DOHH2 (cell line): ENCODE data around the gene JARID2.

Experiments
- H3F3A ChIP-seq: fragments of 200-600 bp; sonication (generic), shearing (Covaris generic); 2 replicates; pipeline ENCODE4 v1.6.0; 2016; ENCODE audit warnings: antibody characterized with exemption, mild to moderate bottlenecking; ENCODE audit not compliant: control insufficient read depth, insufficient read depth
- H3K27ac ChIP-seq: fragments of 200-600 bp; sonication (generic); 2 replicates; pipeline ENCODE4 v1.5.1; 2014; ENCODE audit warnings: low read depth, mild to moderate bottlenecking, low read length, moderate library complexity
- H3K27me3 ChIP-seq: fragments of 200-600 bp; sonication (generic); 2 replicates; pipeline ENCODE4 v1.6.1; 2014; ENCODE audit warnings: mild to moderate bottlenecking, low read length, mixed read lengths; ENCODE audit not compliant: control insufficient read depth
- H3K36me3 ChIP-seq: fragments of 200-600 bp; sonication (generic); 2 replicates; pipeline ENCODE4 v1.6.1; 2014; ENCODE audit warnings: mild to moderate bottlenecking, low read length, moderate library complexity, mixed read lengths; ENCODE audit not compliant: control insufficient read depth
- H3K4me1 ChIP-seq: fragments of 200-600 bp; sonication (generic); 2 replicates; pipeline ENCODE4 v1.6.1; 2014; ENCODE audit warnings: mild to moderate bottlenecking, low read length, mixed read lengths; ENCODE audit not compliant: control insufficient read depth
- H3K4me2 ChIP-seq: fragments of 200-600 bp; sonication (generic); 2 replicates; pipeline ENCODE4 v1.6.0; 2014; ENCODE audit warnings: mild to moderate bottlenecking, low read length, moderate library complexity
- H3K4me3 ChIP-seq: fragments of 200-600 bp; sonication (generic); 2 replicates; pipeline ENCODE4 v1.5.1; 2014; ENCODE audit warnings: mild to moderate bottlenecking, low read length, mixed read lengths
- H3K79me2 ChIP-seq: fragments of 200-600 bp; sonication (generic); 2 replicates; pipeline ENCODE4 v1.6.1; 2014; ENCODE audit warnings: mild to moderate bottlenecking, low read length, mixed read lengths; ENCODE audit not compliant: control insufficient read depth
- H3K9me2 ChIP-seq: fragments of 200-600 bp; sonication (generic); replicated peaks from 2 replicates; pipeline ENCODE4 v1.6.1; 2014; ENCODE audit warnings: mild to moderate bottlenecking, low read length, mixed read lengths; ENCODE audit not compliant: control insufficient read depth
- H3K9me3 ChIP-seq: fragments of 200-600 bp; sonication (generic); 2 replicates; pipeline ENCODE4 v1.6.1; 2014; ENCODE audit warnings: antibody characterized with exemption, low read length, mixed read lengths; ENCODE audit not compliant: control insufficient read depth, insufficient read depth
- H4K20me1 ChIP-seq: fragments of 200-600 bp; sonication (generic); 2 replicates; pipeline ENCODE4 v1.6.0; 2014; ENCODE audit warnings: low read depth, mild to moderate bottlenecking, antibody characterized with exemption, low read length, moderate library complexity; ENCODE audit not compliant: control insufficient read depth, insufficient read depth
- CTCF ChIP-seq: fragments of 200-600 bp; sonication (generic); IDR thresholded peaks from one replicate; pipeline ENCODE4 v1.5.1; 2014; ENCODE audit warnings: antibody characterized with exemption, mild to moderate bottlenecking, low read depth, low read length; ENCODE audit not compliant: poor library complexity, severe bottlenecking
- EZH2phosphoT487 ChIP-seq: fragments of 200-600 bp; sonication (generic); IDR thresholded peaks from 2 replicates; pipeline ENCODE4 v1.6.1; 2017; ENCODE audit warnings: borderline replicate concordance, mild to moderate bottlenecking, antibody characterized with exemption, low read length, moderate library complexity, mixed read lengths

JARID2 gene

DNA sequence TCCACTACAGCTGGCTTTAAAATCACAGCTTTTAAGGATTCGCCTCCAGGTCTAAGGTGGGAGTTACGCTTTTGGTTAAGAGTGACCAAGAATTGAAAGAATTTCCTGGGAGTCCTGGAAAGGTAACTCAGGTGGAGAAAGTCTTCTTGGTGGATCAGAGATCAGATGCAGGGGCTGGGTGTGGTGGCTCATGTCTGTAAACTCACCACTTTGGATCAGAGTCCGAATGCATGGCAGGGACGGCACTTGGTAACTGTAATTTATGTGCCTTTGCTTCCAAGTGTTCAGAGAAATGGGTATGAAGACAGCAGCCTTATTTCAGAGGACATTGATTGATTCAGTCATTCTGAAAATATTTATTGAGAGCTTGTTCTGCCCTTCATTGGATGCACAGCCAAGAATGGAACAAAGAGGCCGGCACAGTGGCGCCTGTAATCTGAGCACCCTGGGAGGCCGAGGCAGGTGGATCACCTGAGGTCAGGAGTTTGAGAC lies 18.0 kb upstream of the JARID2 start:
- Histone ChIP-seq H3K9me3 (no peaks in the 10 kb centered on the region), H3F3A (0 out of 2 replicates have a peak, but pooled peaks cover under 1% of the 10 kb centered on the region), H3K36me3 (no peaks in the 10 kb centered on the region), H4K20me1 (no peaks in the 10 kb centered on the region), H3K4me1 (peaks cover 56% of the 10 kb centered on the region), H3K79me2 (no peaks in the 10 kb centered on the region), H3K4me3 (no peak overlapping the region), H3K4me2 (no peak overlapping the region), H3K27ac (no peak overlapping the region), H3K9me2 (no peaks in the 10 kb centered on the region), H3K27me3 (no peaks in the 10 kb centered on the region)
- no peak for TF ChIP-seq EZH2phosphoT487
- no peak for TF ChIP-seq CTCF

DNA sequence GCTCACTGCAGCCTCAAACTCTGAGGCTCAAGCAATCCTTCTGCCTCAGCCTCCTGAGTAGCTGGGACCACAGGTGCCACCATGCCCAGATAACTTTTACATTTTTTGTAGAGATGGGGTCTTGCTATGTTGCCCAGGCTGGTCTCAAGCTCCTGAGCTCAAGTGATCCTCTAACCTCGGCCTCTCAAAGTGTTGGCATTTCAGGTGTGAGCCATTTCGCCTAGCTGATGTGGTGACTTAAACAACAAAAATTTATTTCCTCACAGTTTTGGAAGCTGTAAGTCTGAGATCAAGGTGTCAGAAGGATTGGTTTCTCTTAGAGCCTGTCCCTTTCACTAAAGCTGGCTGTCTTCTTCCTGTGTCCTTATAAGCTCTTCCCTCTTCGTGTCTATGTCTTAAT lies 15.0 kb upstream of the JARID2 start:
- H3K79me2 ChIP-seq, result no peaks in the 10 kb centered on the region
- H3K27ac ChIP-seq, result no peak overlapping the region
- TF ChIP-seq CTCF, result no peak
- no peak overlapping the region for H3K4me3 ChIP-seq
- H3K9me3 ChIP-seq, result no peaks in the 10 kb centered on the region
- H3K36me3 ChIP-seq, result no peaks in the 10 kb centered on the region
- 0 out of 2 replicates have a peak, but pooled peaks cover 3% of the 10 kb centered on the region for H3F3A ChIP-seq
- no peaks in the 10 kb centered on the region for H3K9me2 ChIP-seq
- no peak overlapping the region for H3K4me2 ChIP-seq
- no peaks in the 10 kb centered on the region for H3K27me3 ChIP-seq
- peaks cover 70% of the 10 kb centered on the region for H3K4me1 ChIP-seq
- no peaks in the 10 kb centered on the region for H4K20me1 ChIP-seq

DNA sequence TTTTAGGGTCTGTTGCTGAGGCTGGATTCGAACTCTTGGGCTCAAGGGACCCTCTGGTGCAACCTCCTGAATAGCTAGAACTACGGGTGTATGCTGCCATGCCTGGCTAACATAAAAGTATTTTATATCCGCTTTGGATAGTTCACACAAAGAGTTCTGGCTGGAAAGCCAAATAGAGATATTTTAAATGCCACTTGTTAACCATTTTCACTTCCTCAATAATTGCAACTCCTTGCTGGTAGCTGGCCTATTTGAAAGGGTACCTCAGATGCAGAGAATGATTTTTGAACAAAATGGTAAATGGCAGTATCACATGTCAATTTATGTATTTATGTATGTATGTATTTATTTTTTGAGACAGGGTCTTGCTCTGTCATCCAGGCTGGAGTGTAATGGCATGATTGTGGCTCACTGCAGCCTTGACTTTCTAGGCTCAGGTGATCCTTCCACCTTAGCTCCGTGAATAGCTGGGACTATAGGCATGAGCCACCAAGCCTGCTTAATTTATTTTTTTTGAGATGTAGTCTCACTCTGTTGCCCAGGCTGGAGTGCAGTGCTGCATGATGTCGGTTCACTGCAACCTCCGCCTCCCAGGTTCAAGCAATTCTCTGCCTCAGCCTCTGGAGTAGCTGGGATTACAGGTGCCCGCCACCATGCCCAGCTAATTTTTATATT lies 12.9 kb upstream of the JARID2 start:
- Histone ChIP-seq H3K36me3 (no peaks in the 10 kb centered on the region), H3K79me2 (no peaks in the 10 kb centered on the region)

More for the DNA sequence above, 12.9 kb upstream of the JARID2 start:
- no peak for TF ChIP-seq EZH2phosphoT487
- TF ChIP-seq CTCF, result no peak
- H3K4me2 ChIP-seq, result peak overlapping the region; percentile 40
- no peaks in the 10 kb centered on the region for H3K27me3 ChIP-seq
- H3K27ac ChIP-seq, result peak overlapping the region; percentile 12
- no peaks in the 10 kb centered on the region for H3K9me2 ChIP-seq
- peak overlapping the region; percentile 20; the same call in 1 of the 2 replicates for H3K4me3 ChIP-seq
- no peaks in the 10 kb centered on the region for H4K20me1 ChIP-seq
- H3K9me3 ChIP-seq, result no peaks in the 10 kb centered on the region
- peaks cover 70% of the 10 kb centered on the region for H3K4me1 ChIP-seq
- 0 out of 2 replicates have a peak, but pooled peaks cover 3% of the 10 kb centered on the region for H3F3A ChIP-seq
